GM23338 (cell line): ENCODE data around the gene PCSK7. TPM values are rescaled to one million over a fixed set of nuclear protein-coding genes. Genes with fewer than 3 reads are reported as not detected.
A peak's percentile ranks its signal among the peaks of the same experiment; 100 is the strongest.

Experiments used
- ATAC-seq: fragments of 200-7000 bp; cut with Tn5 transposase; 3 replicates; pipeline ENCODE4 v1.9.1; 2020
- DNase-seq: peaks from one replicate; pipeline ENCODE4 v3.0.0-alpha.2; 2015; ENCODE audit warnings: low spot score
- H2AFZ ChIP-seq: fragments of 200-600 bp; sonication (generic); 2 replicates; pipeline ENCODE4 v1.8.0; 2016; ENCODE audit warnings: antibody characterized with exemption, mild to moderate bottlenecking, moderate library complexity
- H3F3A ChIP-seq: fragments of 200-600 bp; sonication (generic); replicated peaks from 2 replicates; pipeline ENCODE4 v1.8.0; 2017; ENCODE audit warnings: antibody characterized with exemption, mixed run types, low read depth
- H3K27ac ChIP-seq: fragments of 200-600 bp; sonication (generic); 2 replicates; pipeline ENCODE4 v1.6.1; 2016; ENCODE audit warnings: low read depth
- H3K27me3 ChIP-seq: fragments of 200-600 bp; sonication (generic); 2 replicates; pipeline ENCODE4 v1.8.0; 2016; ENCODE audit warnings: mild to moderate bottlenecking, mixed run types, moderate library complexity; ENCODE audit not compliant: insufficient read depth
- H3K36me3 ChIP-seq: fragments of 200-600 bp; sonication (generic); 2 replicates; pipeline ENCODE4 v1.8.0; 2016; ENCODE audit warnings: mild to moderate bottlenecking; ENCODE audit not compliant: insufficient read depth
- H3K4me1 ChIP-seq: fragments of 200-600 bp; sonication (generic); 2 replicates; pipeline ENCODE4 v1.8.0; 2016; ENCODE audit warnings: mild to moderate bottlenecking, moderate library complexity; ENCODE audit not compliant: insufficient read depth
- H3K4me2 ChIP-seq: fragments of 200-600 bp; sonication (generic); 2 replicates; pipeline ENCODE4 v1.7.1; 2017; ENCODE audit warnings: mixed run types
- H3K4me3 ChIP-seq: fragments of 200-600 bp; sonication (generic); 2 replicates; pipeline ENCODE4 v1.6.1; 2016; ENCODE audit warnings: mixed run types
- H3K79me2 ChIP-seq: fragments of 200-600 bp; sonication (generic); replicated peaks from 2 replicates; pipeline ENCODE4 v1.8.0; 2017; ENCODE audit warnings: mild to moderate bottlenecking; ENCODE audit not compliant: insufficient read depth
- H3K9me2 ChIP-seq: fragments of 200-600 bp; sonication (generic); 2 replicates; pipeline ENCODE4 v1.8.0; 2017; ENCODE audit not compliant: insufficient read depth
- H4K20me1 ChIP-seq: fragments of 200-600 bp; sonication (generic); replicated peaks from 2 replicates; pipeline ENCODE4 v1.8.0; 2017; ENCODE audit warnings: mild to moderate bottlenecking; ENCODE audit not compliant: insufficient read depth
- H3K27ac Mint-ChIP-seq: 2 replicates; pipeline ENCODE4 v1.8.0; 2020; ENCODE audit warnings: inconsistent platforms, mild to moderate bottlenecking, moderate library complexity, mixed read lengths
- H3K27me3 Mint-ChIP-seq: 3 replicates; pipeline ENCODE4 v1.8.0; 2022; ENCODE audit warnings: low read depth, mild to moderate bottlenecking, moderate library complexity, mixed read lengths, inconsistent platforms; ENCODE audit not compliant: insufficient read depth, poor library complexity
- H3K36me3 Mint-ChIP-seq: 3 replicates; pipeline ENCODE4 v1.8.0; 2021; ENCODE audit warnings: low read depth, mild to moderate bottlenecking, inconsistent platforms, moderate library complexity, mixed read lengths
- H3K4me1 Mint-ChIP-seq: 3 replicates; pipeline ENCODE4 v1.8.0; 2020; ENCODE audit warnings: mild to moderate bottlenecking, inconsistent platforms, mixed read lengths
- H3K4me3 Mint-ChIP-seq: 3 replicates; pipeline ENCODE4 v1.8.0; 2021; ENCODE audit warnings: moderate library complexity, mild to moderate bottlenecking, inconsistent platforms, mixed read lengths
- H3K9me3 Mint-ChIP-seq: 3 replicates; pipeline ENCODE4 v1.8.0; 2020; ENCODE audit warnings: moderate library complexity, mild to moderate bottlenecking, inconsistent platforms, mixed read lengths
- CREB1 ChIP-seq: fragments of 250-450 bp; sonication (Bioruptor Pico); IDR thresholded peaks from 2 replicates; pipeline ENCODE4 v1.5.0; 2020; ENCODE audit warnings: low read depth, mild to moderate bottlenecking, moderate library complexity
- JUNB ChIP-seq: IDR thresholded peaks from one replicate; pipeline ENCODE4 v1.6.1; 2016; ENCODE audit warnings: antibody characterized with exemption; ENCODE audit not compliant: unreplicated experiment
- POLR2AphosphoS5 ChIP-seq: IDR thresholded peaks from 2 replicates; pipeline ENCODE4 v1.6.1; 2016; ENCODE audit warnings: antibody characterized with exemption, low read depth
- ZNF114 ChIP-seq: fragments of 250-450 bp; sonication (Bioruptor Pico); IDR thresholded peaks from 2 replicates; pipeline ENCODE4 v1.5.0; 2020; ENCODE audit warnings: mild to moderate bottlenecking, moderate library complexity
- ZNF331 ChIP-seq: fragments of 250-450 bp; sonication (Bioruptor Pico); IDR thresholded peaks from 2 replicates; pipeline ENCODE4 v1.5.0; 2020; ENCODE audit warnings: low read depth, mild to moderate bottlenecking, moderate library complexity
- polyA plus RNA-seq: library from polyadenylated mRNA; unstranded; fragments of >200 nt; fragmentation: Nextera tagmentation; extraction: Ambion mirVana; gene quantifications from 2 replicates; pipeline ENCODE4 v1.2.1, GENCODE V29; 2016
- total RNA-seq: library from RNA; depleted of rRNA; stranded (reverse); fragments of >200 nt; shearing (Covaris generic); gene quantifications from 2 replicates; pipeline ENCODE4 v1.2.3, GENCODE V29; 2014
- TF ChIP-seq, protein P1 (sequence below): IDR thresholded peaks from one replicate; pipeline ENCODE4 v1.6.1; 2018; ENCODE audit warnings: antibody characterized with exemption; ENCODE audit not compliant: unreplicated experiment
- TF ChIP-seq, protein P2 (sequence below), 2 experiments: fragments of 200-600 bp in 1 of 2; sonication (generic) in 1 of 2; conservative IDR thresholded peaks; 2 replicates each; pipeline versions ENCODE4 v1.5.1 to v1.6.1; 2016 to 2017; ENCODE audit warnings: antibody characterized with exemption in 2 of 2, low read depth in 2 of 2, mild to moderate bottlenecking in 2 of 2, moderate library complexity in 1 of 2
- TF ChIP-seq, protein P3 (sequence below): fragments of 250-450 bp; sonication (Bioruptor Pico); IDR thresholded peaks from 2 replicates; pipeline ENCODE4 v1.5.0; 2020; ENCODE audit warnings: mild to moderate bottlenecking, moderate library complexity

Gene PCSK7
- total and polyA plus RNA-seq, 2 experiments from 2014 or later: 12.4 to 46.4 TPM

DNA sequence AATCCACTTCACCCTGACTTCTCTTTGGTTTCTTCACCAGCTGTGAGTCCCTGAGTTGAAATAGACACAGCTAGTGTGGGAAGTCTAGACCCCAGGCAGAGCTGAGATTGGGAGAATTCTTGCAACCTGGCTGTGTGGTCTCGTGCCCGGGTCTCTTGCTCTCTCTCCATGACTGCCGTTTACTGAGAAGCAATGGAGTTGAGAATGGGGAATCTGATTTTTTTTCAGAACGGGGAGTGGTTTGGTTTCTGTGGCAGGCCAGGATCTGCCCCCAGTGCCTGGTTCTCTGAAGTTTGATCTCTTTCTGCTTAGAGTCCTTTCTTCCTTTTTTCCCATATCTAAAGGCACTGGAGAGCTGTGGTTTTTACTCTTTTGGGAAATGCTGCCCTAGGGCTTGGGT is 51.9 kb downstream of the PCSK7 start (continued):
- TF ChIP-seq, protein P1, sequence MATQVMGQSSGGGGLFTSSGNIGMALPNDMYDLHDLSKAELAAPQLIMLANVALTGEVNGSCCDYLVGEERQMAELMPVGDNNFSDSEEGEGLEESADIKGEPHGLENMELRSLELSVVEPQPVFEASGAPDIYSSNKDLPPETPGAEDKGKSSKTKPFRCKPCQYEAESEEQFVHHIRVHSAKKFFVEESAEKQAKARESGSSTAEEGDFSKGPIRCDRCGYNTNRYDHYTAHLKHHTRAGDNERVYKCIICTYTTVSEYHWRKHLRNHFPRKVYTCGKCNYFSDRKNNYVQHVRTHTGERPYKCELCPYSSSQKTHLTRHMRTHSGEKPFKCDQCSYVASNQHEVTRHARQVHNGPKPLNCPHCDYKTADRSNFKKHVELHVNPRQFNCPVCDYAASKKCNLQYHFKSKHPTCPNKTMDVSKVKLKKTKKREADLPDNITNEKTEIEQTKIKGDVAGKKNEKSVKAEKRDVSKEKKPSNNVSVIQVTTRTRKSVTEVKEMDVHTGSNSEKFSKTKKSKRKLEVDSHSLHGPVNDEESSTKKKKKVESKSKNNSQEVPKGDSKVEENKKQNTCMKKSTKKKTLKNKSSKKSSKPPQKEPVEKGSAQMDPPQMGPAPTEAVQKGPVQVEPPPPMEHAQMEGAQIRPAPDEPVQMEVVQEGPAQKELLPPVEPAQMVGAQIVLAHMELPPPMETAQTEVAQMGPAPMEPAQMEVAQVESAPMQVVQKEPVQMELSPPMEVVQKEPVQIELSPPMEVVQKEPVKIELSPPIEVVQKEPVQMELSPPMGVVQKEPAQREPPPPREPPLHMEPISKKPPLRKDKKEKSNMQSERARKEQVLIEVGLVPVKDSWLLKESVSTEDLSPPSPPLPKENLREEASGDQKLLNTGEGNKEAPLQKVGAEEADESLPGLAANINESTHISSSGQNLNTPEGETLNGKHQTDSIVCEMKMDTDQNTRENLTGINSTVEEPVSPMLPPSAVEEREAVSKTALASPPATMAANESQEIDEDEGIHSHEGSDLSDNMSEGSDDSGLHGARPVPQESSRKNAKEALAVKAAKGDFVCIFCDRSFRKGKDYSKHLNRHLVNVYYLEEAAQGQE: no peak
- TF ChIP-seq POLR2AphosphoS5: no peak
- no peak for TF ChIP-seq ZNF114
- TF ChIP-seq JUNB: no peak
- no peak for TF ChIP-seq CREB1 (CRISPR knock-in tag)
- TF ChIP-seq, protein P2, sequence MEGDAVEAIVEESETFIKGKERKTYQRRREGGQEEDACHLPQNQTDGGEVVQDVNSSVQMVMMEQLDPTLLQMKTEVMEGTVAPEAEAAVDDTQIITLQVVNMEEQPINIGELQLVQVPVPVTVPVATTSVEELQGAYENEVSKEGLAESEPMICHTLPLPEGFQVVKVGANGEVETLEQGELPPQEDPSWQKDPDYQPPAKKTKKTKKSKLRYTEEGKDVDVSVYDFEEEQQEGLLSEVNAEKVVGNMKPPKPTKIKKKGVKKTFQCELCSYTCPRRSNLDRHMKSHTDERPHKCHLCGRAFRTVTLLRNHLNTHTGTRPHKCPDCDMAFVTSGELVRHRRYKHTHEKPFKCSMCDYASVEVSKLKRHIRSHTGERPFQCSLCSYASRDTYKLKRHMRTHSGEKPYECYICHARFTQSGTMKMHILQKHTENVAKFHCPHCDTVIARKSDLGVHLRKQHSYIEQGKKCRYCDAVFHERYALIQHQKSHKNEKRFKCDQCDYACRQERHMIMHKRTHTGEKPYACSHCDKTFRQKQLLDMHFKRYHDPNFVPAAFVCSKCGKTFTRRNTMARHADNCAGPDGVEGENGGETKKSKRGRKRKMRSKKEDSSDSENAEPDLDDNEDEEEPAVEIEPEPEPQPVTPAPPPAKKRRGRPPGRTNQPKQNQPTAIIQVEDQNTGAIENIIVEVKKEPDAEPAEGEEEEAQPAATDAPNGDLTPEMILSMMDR (conservative IDR thresholded peaks at IDR 0.05; ENCODE audit: low read depth in 2 of 2): no peak

DNA sequence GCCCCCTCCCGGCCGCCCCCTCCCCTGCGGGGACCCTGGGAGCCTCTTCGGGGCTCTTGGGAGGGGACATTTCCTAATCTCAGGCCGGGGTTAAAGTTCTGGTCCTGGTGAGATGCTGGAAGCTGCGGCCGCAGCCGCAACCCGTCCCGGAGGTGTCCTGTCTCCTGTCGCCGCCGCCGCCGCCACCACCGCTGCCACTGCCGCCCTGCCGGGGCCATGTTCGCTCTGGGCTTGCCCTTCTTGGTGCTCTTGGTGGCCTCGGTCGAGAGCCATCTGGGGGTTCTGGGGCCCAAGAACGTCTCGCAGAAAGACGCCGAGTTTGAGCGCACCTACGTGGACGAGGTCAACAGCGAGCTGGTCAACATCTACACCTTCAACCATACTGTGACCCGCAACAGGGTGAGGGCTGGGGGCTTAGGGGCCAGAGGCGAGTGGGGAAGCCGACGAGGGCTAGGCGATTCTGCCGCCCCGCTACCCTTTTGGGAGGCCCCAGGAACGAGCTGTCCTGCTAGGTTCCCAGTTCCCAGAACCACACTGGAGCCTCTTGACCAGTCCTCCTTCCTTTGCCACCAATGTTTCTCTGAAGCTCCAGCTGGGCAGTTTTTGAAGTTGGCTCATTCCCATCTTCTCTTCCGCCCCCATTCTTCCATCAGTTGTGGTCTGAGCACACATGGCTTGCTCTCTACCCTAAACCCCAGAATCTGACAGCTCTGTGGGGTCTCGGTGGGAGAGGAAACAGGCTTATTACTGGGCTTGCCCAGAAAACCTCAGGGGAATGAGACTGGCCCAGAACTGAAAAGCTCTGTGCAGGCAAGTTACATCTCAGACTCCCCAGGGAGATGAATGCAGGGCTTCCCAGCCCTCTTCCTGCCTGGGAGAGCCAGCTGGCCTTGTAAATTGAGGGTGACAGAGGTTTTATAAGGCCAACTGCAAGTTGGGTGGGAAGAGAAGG is 52.5 kb downstream of the PCSK7 start:
- peak overlapping the region; percentile 72; the same call in 1 of the 2 replicates for H3K27ac ChIP-seq
- peak overlapping the region; percentile 20; the same call in 1 of the 2 replicates for H3K27ac Mint-ChIP-seq
- TF ChIP-seq, protein P2 (conservative IDR thresholded peaks at IDR 0.05; ENCODE audit: low read depth in 2 of 2): no peak
- no peak for TF ChIP-seq JUNB
- TF ChIP-seq, protein P3, sequence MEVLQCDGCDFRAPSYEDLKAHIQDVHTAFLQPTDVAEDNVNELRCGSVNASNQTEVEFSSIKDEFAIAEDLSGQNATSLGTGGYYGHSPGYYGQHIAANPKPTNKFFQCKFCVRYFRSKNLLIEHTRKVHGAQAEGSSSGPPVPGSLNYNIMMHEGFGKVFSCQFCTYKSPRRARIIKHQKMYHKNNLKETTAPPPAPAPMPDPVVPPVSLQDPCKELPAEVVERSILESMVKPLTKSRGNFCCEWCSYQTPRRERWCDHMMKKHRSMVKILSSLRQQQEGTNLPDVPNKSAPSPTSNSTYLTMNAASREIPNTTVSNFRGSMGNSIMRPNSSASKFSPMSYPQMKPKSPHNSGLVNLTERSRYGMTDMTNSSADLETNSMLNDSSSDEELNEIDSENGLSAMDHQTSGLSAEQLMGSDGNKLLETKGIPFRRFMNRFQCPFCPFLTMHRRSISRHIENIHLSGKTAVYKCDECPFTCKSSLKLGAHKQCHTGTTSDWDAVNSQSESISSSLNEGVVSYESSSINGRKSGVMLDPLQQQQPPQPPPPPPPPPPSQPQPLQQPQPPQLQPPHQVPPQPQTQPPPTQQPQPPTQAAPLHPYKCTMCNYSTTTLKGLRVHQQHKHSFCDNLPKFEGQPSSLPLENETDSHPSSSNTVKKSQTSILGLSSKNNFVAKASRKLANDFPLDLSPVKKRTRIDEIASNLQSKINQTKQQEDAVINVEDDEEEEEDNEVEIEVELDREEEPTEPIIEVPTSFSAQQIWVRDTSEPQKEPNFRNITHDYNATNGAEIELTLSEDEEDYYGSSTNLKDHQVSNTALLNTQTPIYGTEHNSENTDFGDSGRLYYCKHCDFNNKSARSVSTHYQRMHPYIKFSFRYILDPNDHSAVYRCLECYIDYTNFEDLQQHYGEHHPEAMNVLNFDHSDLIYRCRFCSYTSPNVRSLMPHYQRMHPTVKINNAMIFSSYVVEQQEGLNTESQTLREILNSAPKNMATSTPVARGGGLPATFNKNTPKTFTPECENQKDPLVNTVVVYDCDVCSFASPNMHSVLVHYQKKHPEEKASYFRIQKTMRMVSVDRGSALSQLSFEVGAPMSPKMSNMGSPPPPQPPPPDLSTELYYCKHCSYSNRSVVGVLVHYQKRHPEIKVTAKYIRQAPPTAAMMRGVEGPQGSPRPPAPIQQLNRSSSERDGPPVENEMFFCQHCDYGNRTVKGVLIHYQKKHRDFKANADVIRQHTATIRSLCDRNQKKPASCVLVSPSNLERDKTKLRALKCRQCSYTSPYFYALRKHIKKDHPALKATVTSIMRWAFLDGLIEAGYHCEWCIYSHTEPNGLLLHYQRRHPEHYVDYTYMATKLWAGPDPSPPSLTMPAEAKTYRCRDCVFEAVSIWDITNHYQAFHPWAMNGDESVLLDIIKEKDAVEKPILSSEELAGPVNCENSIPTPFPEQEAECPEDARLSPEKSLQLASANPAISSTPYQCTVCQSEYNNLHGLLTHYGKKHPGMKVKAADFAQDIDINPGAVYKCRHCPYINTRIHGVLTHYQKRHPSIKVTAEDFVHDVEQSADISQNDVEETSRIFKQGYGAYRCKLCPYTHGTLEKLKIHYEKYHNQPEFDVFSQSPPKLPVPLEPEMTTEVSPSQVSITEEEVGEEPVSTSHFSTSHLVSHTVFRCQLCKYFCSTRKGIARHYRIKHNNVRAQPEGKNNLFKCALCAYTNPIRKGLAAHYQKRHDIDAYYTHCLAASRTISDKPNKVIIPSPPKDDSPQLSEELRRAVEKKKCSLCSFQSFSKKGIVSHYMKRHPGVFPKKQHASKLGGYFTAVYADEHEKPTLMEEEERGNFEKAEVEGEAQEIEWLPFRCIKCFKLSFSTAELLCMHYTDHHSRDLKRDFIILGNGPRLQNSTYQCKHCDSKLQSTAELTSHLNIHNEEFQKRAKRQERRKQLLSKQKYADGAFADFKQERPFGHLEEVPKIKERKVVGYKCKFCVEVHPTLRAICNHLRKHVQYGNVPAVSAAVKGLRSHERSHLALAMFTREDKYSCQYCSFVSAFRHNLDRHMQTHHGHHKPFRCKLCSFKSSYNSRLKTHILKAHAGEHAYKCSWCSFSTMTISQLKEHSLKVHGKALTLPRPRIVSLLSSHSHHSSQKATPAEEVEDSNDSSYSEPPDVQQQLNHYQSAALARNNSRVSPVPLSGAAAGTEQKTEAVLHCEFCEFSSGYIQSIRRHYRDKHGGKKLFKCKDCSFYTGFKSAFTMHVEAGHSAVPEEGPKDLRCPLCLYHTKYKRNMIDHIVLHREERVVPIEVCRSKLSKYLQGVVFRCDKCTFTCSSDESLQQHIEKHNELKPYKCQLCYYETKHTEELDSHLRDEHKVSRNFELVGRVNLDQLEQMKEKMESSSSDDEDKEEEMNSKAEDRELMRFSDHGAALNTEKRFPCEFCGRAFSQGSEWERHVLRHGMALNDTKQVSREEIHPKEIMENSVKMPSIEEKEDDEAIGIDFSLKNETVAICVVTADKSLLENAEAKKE (CRISPR knock-in tag): no peak
- TF ChIP-seq ZNF331: no peak
- no peak for TF ChIP-seq CREB1 (CRISPR knock-in tag)

More for the DNA sequence above, 52.5 kb downstream of the PCSK7 start:
- ATAC-seq: peak; percentile 14
- Histone ChIP-seq H3K4me1 (peaks cover 25% of the 10 kb centered on the region), H3K36me3 (no peaks in the 10 kb centered on the region), H2AFZ (peak overlapping the region; percentile 69), H3F3A (peaks cover 26% of the 10 kb centered on the region), H4K20me1 (no peaks in the 10 kb centered on the region), H3K79me2 (peaks cover 5% of the 10 kb centered on the region; the same call in 1 of the 2 replicates), H3K4me2 (peak overlapping the region; percentile 97), H3K4me3 (peak overlapping the region; percentile 95), H3K9me2 (no peaks in the 10 kb centered on the region), H3K27me3 (no peaks in the 10 kb centered on the region)
- Mint-ChIP-seq H3K27me3 (peaks cover 17% of the 10 kb centered on the region), H3K4me3 (peak overlapping the region; percentile 95), H3K36me3 (peaks cover 2% of the 10 kb centered on the region; the same call in 2 of the 3 replicates), H3K4me1 (peaks cover 26% of the 10 kb centered on the region), H3K9me3 (no peaks in the 10 kb centered on the region)
- no peak for DNase-seq
